H9 (cell line): ENCODE data around the gene CCL7. TPM values are rescaled to one million over a fixed set of nuclear protein-coding genes. Genes with fewer than 3 reads are reported as not detected.

Experiments
- DNase-seq: peaks from one replicate; pipeline ENCODE4 v3.0.0-alpha.2; 2017
- H2AFZ ChIP-seq: one replicate; pipeline ENCODE4 v1.6.1; 2013; ENCODE audit warnings: mild to moderate bottlenecking, low read length, control low read depth, moderate library complexity
- H2AK5ac ChIP-seq: 2 replicates; pipeline ENCODE4 v1.6.1; 2013; ENCODE audit warnings: low read length, control low read depth, mixed read lengths; ENCODE audit not compliant: insufficient read length
- H2BK120ac ChIP-seq: one replicate; pipeline ENCODE4 v1.6.1; 2013; ENCODE audit warnings: low read depth, mild to moderate bottlenecking, low read length, control low read depth, inconsistent platforms; ENCODE audit not compliant: poor library complexity, severe bottlenecking
- H2BK12ac ChIP-seq: 2 replicates; pipeline ENCODE4 v1.6.1; 2013; ENCODE audit warnings: low read length, control low read depth, mixed read lengths, low read depth; ENCODE audit not compliant: insufficient read length
- H2BK15ac ChIP-seq: 2 replicates; pipeline ENCODE4 v1.6.1; 2013; ENCODE audit warnings: low read depth, low read length, control low read depth
- H2BK20ac ChIP-seq: one replicate; pipeline ENCODE4 v1.6.1; 2013; ENCODE audit warnings: low read depth, mild to moderate bottlenecking, low read length, control low read depth, inconsistent platforms; ENCODE audit not compliant: poor library complexity, severe bottlenecking
- H2BK5ac ChIP-seq: 2 replicates; pipeline ENCODE4 v1.6.1; 2013; ENCODE audit warnings: low read length, control low read depth, mixed read lengths; ENCODE audit not compliant: insufficient read length
- H3K14ac ChIP-seq: 2 replicates; pipeline ENCODE4 v1.6.1; 2013; ENCODE audit warnings: low read length, control low read depth; ENCODE audit not compliant: insufficient read depth
- H3K18ac ChIP-seq: 2 replicates; pipeline ENCODE4 v1.6.1; 2013; ENCODE audit warnings: low read depth, mild to moderate bottlenecking, mixed read lengths, low read length, control low read depth; ENCODE audit not compliant: insufficient read length
- H3K23ac ChIP-seq: 2 replicates; pipeline ENCODE4 v1.6.1; 2013; ENCODE audit warnings: low read length, control low read depth, mixed read lengths, low read depth; ENCODE audit not compliant: insufficient read length
- H3K23me2 ChIP-seq: 2 replicates; pipeline ENCODE4 v1.6.1; 2013; ENCODE audit warnings: low read depth, mild to moderate bottlenecking, mixed read lengths, low read length, control low read depth; ENCODE audit not compliant: insufficient read length, poor library complexity, severe bottlenecking
- H3K27ac ChIP-seq: 2 replicates; pipeline ENCODE4 v1.5.1; 2013; ENCODE audit warnings: low read length, control low read depth, mixed read lengths, low read depth; ENCODE audit not compliant: insufficient read length
- H3K27me3 ChIP-seq: 2 replicates; pipeline ENCODE4 v1.6.1; 2013; ENCODE audit warnings: low read length, control low read depth, inconsistent platforms; ENCODE audit not compliant: insufficient read depth
- H3K4ac ChIP-seq: 2 replicates; pipeline ENCODE4 v1.6.1; 2013; ENCODE audit warnings: low read depth, mild to moderate bottlenecking, control low read depth, inconsistent platforms, low read length, moderate library complexity
- H3K4me1 ChIP-seq: 2 replicates; pipeline ENCODE4 v1.6.1; 2013; ENCODE audit warnings: low read length, control low read depth, inconsistent platforms; ENCODE audit not compliant: insufficient read depth
- H3K4me2 ChIP-seq: 2 replicates; pipeline ENCODE4 v1.6.1; 2013; ENCODE audit warnings: low read length, control low read depth, mixed read lengths; ENCODE audit not compliant: insufficient read length, insufficient read depth
- H3K56ac ChIP-seq: 2 replicates; pipeline ENCODE4 v1.6.1; 2013; ENCODE audit warnings: low read depth, mild to moderate bottlenecking, mixed read lengths, low read length, control low read depth; ENCODE audit not compliant: insufficient read length
- H3K79me1 ChIP-seq: 2 replicates; pipeline ENCODE4 v1.6.1; 2013; ENCODE audit warnings: low read depth, mild to moderate bottlenecking, moderate library complexity, low read length, control low read depth, inconsistent platforms; ENCODE audit not compliant: insufficient read depth, poor library complexity, severe bottlenecking
- H3K79me2 ChIP-seq: 2 replicates; pipeline ENCODE4 v1.6.1; 2013; ENCODE audit warnings: low read length, control low read depth, inconsistent platforms; ENCODE audit not compliant: insufficient read depth
- H3K9ac ChIP-seq: 2 replicates; pipeline ENCODE4 v1.6.1; 2013; ENCODE audit warnings: low read length, control low read depth, mixed read lengths; ENCODE audit not compliant: insufficient read length; ENCODE audit errors: extremely low read depth
- H3K9me3 ChIP-seq: one replicate; pipeline ENCODE4 v1.6.1; 2013; ENCODE audit warnings: low read depth, low read length, inconsistent platforms; ENCODE audit not compliant: control insufficient read depth
- H3T11ph ChIP-seq: one replicate; pipeline ENCODE4 v1.6.1; 2013; ENCODE audit warnings: mild to moderate bottlenecking, low read length, control low read depth, inconsistent platforms
- H4K20me1 ChIP-seq: one replicate; pipeline ENCODE4 v1.6.1; 2013; ENCODE audit not compliant: control insufficient read depth, insufficient read length, insufficient read depth
- H4K5ac ChIP-seq: 2 replicates; pipeline ENCODE4 v1.6.1; 2013; ENCODE audit warnings: low read depth, mild to moderate bottlenecking, mixed read lengths, low read length, control low read depth; ENCODE audit not compliant: insufficient read length
- H4K8ac ChIP-seq: replicated peaks from 2 replicates; pipeline ENCODE4 v1.6.1; 2013; ENCODE audit warnings: low read length, control low read depth, mixed read lengths, low read depth; ENCODE audit not compliant: insufficient read length
- H4K91ac ChIP-seq: 2 replicates; pipeline ENCODE4 v1.6.1; 2013; ENCODE audit warnings: low read depth, mild to moderate bottlenecking, moderate library complexity, mixed read lengths, low read length, control low read depth; ENCODE audit not compliant: insufficient read length
- H3K27ac Mint-ChIP-seq, 3 experiments: 2 replicates in 2 of 3; 3 replicates in 1 of 3; pipeline ENCODE4 v1.8.0; 2020 to 2021; ENCODE audit warnings: mixed read lengths in 3 of 3, mild to moderate bottlenecking in 1 of 3, moderate library complexity in 1 of 3
- H3K27me3 Mint-ChIP-seq: 2 replicates; pipeline ENCODE4 v1.8.0; 2021; ENCODE audit warnings: low read depth, mild to moderate bottlenecking, moderate library complexity, mixed read lengths
- H3K36me3 Mint-ChIP-seq, 3 experiments: 2 replicates in 2 of 3; 3 replicates in 1 of 3; pipeline ENCODE4 v1.8.0; 2020 to 2021; ENCODE audit warnings: low read depth in 3 of 3, mixed read lengths in 3 of 3; ENCODE audit not compliant: insufficient read depth in 1 of 3
- H3K4me1 Mint-ChIP-seq, 2 experiments: 2 replicates each; pipeline ENCODE4 v1.8.0; 2020; ENCODE audit warnings: mixed read lengths in 2 of 2
- H3K4me3 Mint-ChIP-seq, 2 experiments: 2 replicates in 1 of 2; 3 replicates in 1 of 2; pipeline ENCODE4 v1.8.0; 2020 to 2021; ENCODE audit warnings: mild to moderate bottlenecking in 2 of 2, mixed read lengths in 2 of 2, moderate library complexity in 1 of 2
- H3K9me3 Mint-ChIP-seq, 2 experiments: 2 replicates in 1 of 2; 3 replicates in 1 of 2; pipeline ENCODE4 v1.8.0; 2020; ENCODE audit warnings: mild to moderate bottlenecking in 2 of 2, mixed read lengths in 2 of 2, moderate library complexity in 1 of 2
- WGBS: extraction: QIAGEN DNeasy Blood & Tissue Kit; methylation state at CpG from one replicate; pipeline ENCODE4 v1.1.7; 2013; ENCODE audit warnings: missing lambda C conversion rate, low lambda C conversion rate, mixed read lengths; ENCODE audit not compliant: insufficient read length; ENCODE audit errors: extremely low coverage; 5-methylcytosine and 5-hydroxymethylcytosine counted together
- total RNA-seq: library from RNA; stranded (reverse); gene quantifications from 2 replicates; pipeline ENCODE4 v1.2.1, GENCODE V29; 2021
- TF ChIP-seq, protein P1 (sequence below): fragments of 200-600 bp; sonication (generic); conservative IDR thresholded peaks from 3 replicates; pipeline ENCODE4 v1.8.0; 2021; ENCODE audit warnings: antibody characterized with exemption, mild to moderate bottlenecking

The CCL7 gene
- total RNA-seq, 1 experiment from 2014 or later = not detected

DNA sequence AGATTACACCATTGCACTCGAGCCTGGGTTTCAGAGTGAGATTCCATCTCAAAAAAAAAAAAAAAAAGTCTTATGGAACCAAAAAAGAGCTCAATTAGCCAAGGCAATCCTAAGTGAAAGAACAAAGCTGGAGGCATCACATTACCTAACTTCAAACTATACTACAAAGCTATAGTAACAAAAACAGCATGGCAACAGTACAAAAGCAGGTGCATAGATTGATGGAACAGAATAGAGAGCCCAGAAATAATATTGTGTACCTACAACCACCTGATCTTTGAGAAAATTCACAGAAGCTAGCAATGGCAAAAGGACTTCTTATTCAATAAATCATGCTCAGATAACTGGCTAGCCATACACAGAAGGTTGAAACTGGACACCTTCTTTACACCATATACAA is 39.7 kb upstream of the CCL7 start:
- no peak overlapping the region for H3K27ac ChIP-seq
- H2BK12ac ChIP-seq = no peak overlapping the region
- Mint-ChIP-seq H3K36me3 (peaks cover 2 to 10% (median 9%) of the 10 kb centered on the region in 3 experiments; a peak in 5 of 7 replicates), H3K9me3 (peaks cover 17% of the 10 kb centered on the region in 2 experiments), H3K27me3 (no peaks in the 10 kb centered on the region; the same call in 1 of the 2 replicates), H3K4me1 (peaks cover 20 to 26% of the 10 kb centered on the region in 2 experiments), H3K4me3 (no peak overlapping the region), H3K27ac (no peak overlapping the region)
- H3K9me3 ChIP-seq = no peaks in the 10 kb centered on the region
- WGBS = no CpG with 5 or more reads among the region's 1 CpG
- DNase-seq = no peak
- H3K23me2 ChIP-seq = no peaks in the 10 kb centered on the region
- H3K79me2 ChIP-seq = no peaks in the 10 kb centered on the region
- H3K4ac ChIP-seq = no peak overlapping the region
- H3K14ac ChIP-seq = no peak overlapping the region
- H4K5ac ChIP-seq = no peak overlapping the region
- H3K18ac ChIP-seq = no peak overlapping the region
- H3K9ac ChIP-seq = no peak overlapping the region
- no peak overlapping the region for H2BK5ac ChIP-seq
- no peak overlapping the region for H2AK5ac ChIP-seq
- H3K4me1 ChIP-seq = no peaks in the 10 kb centered on the region; the same call in 1 of the 2 replicates
- H4K91ac ChIP-seq = no peak overlapping the region
- H3K27me3 ChIP-seq = no peaks in the 10 kb centered on the region
- H3T11ph ChIP-seq = no peak overlapping the region
- H3K23ac ChIP-seq = no peak overlapping the region
- H2BK15ac ChIP-seq = no peak overlapping the region
- H2BK20ac ChIP-seq = no peak overlapping the region
- no peaks in the 10 kb centered on the region for H3K79me1 ChIP-seq
- H4K20me1 ChIP-seq = no peaks in the 10 kb centered on the region
- no peak overlapping the region for H3K4me2 ChIP-seq
- TF ChIP-seq, protein P1, sequence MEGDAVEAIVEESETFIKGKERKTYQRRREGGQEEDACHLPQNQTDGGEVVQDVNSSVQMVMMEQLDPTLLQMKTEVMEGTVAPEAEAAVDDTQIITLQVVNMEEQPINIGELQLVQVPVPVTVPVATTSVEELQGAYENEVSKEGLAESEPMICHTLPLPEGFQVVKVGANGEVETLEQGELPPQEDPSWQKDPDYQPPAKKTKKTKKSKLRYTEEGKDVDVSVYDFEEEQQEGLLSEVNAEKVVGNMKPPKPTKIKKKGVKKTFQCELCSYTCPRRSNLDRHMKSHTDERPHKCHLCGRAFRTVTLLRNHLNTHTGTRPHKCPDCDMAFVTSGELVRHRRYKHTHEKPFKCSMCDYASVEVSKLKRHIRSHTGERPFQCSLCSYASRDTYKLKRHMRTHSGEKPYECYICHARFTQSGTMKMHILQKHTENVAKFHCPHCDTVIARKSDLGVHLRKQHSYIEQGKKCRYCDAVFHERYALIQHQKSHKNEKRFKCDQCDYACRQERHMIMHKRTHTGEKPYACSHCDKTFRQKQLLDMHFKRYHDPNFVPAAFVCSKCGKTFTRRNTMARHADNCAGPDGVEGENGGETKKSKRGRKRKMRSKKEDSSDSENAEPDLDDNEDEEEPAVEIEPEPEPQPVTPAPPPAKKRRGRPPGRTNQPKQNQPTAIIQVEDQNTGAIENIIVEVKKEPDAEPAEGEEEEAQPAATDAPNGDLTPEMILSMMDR = no peak
- no peak overlapping the region for H2AFZ ChIP-seq
- no peak overlapping the region for H3K56ac ChIP-seq
- H4K8ac ChIP-seq = no peak overlapping the region
- H2BK120ac ChIP-seq = no peak overlapping the region
